Thyroid gland (tissue), 4 donors: ENCODE measurements around the gene GPLD1. TPM values are rescaled to one million over a fixed set of nuclear protein-coding genes. Genes with fewer than 3 reads are reported as not detected.
"Not testable (repeated sequence)": the region's sequence is repeated elsewhere in the genome, so short reads cannot be mapped to it uniquely, and the experiment has no call there.

Source experiments
- DNase-seq, 2 donors: peaks; one replicate each; pipeline ENCODE4 v3.0.0-alpha.2; 2019
- H3K27ac ChIP-seq, 3 donors: fragments of 200-600 bp; sonication (generic); 1 replicate in 2 of 3; 2 replicates in 1 of 3; pipeline ENCODE4 v1.5.1; 2016 to 2019; ENCODE audit warnings: mild to moderate bottlenecking in 1 of 3, moderate library complexity in 1 of 3
- H3K27me3 ChIP-seq: fragments of 200-600 bp; sonication (generic); one replicate; pipeline ENCODE4 v1.5.1; 2019
- H3K36me3 ChIP-seq, 2 donors: fragments of 200-600 bp; sonication (generic); one replicate each; pipeline ENCODE4 v1.5.1; 2016 to 2019
- H3K4me1 ChIP-seq, 2 donors: fragments of 200-600 bp; sonication (generic); one replicate each; pipeline ENCODE4 v1.5.1; 2017 to 2019
- H3K4me3 ChIP-seq, 3 donors: fragments of 200-600 bp; sonication (generic); replicated peaks in 1 of 3; 1 replicate in 2 of 3; 2 replicates in 1 of 3; pipeline ENCODE4 v1.5.1; 2016; ENCODE audit warnings: mild to moderate bottlenecking in 1 of 3
- H3K9me3 ChIP-seq: fragments of 200-600 bp; sonication (generic); one replicate; pipeline ENCODE4 v1.5.1; 2017
- CTCF ChIP-seq, 6 experiments: fragments of 200-600 bp in 3 of 6; fragments of 450-650 bp in 3 of 6; sonication (generic) in 3 of 6; IDR thresholded peaks; one replicate each; pipeline ENCODE4 v1.5.1; 2016 to 2019; ENCODE audit warnings: antibody characterized with exemption in 6 of 6, mild to moderate bottlenecking in 2 of 6, inconsistent platforms in 1 of 6, moderate library complexity in 1 of 6
- POLR2A ChIP-seq, 2 donors: fragments of 450-650 bp; IDR thresholded peaks; one replicate each; pipeline ENCODE4 v1.6.1; 2017; ENCODE audit warnings: antibody characterized with exemption in 2 of 2, mild to moderate bottlenecking in 2 of 2, moderate library complexity in 1 of 2
- WGBS, 2 donors: methylation state at CpG; one replicate each; pipeline ENCODE4 v1.1.5; 2017; 5-methylcytosine and 5-hydroxymethylcytosine counted together
- intact Hi-C: fragments of 100-400 bp; cut with DNase I; formaldehyde crosslinking; loops from one replicate; pipeline ENCODE4 v1.15.1; 2023
- total RNA-seq, 4 donors: library from RNA; depleted of rRNA; stranded (reverse); fragments of >200 nt; gene quantifications; one replicate each; pipeline ENCODE4 v1.2.3, GENCODE V29; 2016

The GPLD1 gene
- total RNA-seq, 4 donors from 2014 or later: 5.1 to 15.2 (median 8.5) TPM

GRCh38 chr6:24520929-24521546 is 31.7 kb upstream of the GPLD1 start:
- Histone ChIP-seq H3K4me3 (no peak overlapping the region), H3K36me3 (no peaks in the 10 kb centered on the region), H3K4me1 (peaks cover 0 to 6% of the 10 kb centered on the region in 2 donors), H3K27me3 (no peaks in the 10 kb centered on the region), H3K9me3 (no peaks in the 10 kb centered on the region), H3K27ac (no peak overlapping the region)
- TF ChIP-seq POLR2A (IDR thresholded peaks at IDR 0.05): no peak
- TF ChIP-seq CTCF (IDR thresholded peaks at IDR 0.05): peak in 4 of 6 experiments; percentile 10 to 47 (median 14)
- DNase-seq: peak; percentile 30 to 43
- WGBS, 2 donors: 56 to 61% methylated on average over 6 of the region's 6 CpGs
- intact Hi-C loops: no loop called here

- no peak overlapping the region for H3K4me3 ChIP-seq
- intact Hi-C loops: no loop called here
- no peaks in the 10 kb centered on the region for H3K9me3 ChIP-seq
- H3K4me1 ChIP-seq: peaks cover 0 to 6% of the 10 kb centered on the region in 2 donors
- no peaks in the 10 kb centered on the region for H3K36me3 ChIP-seq
- TF ChIP-seq POLR2A (IDR thresholded peaks at IDR 0.05): no peak
- no peak for TF ChIP-seq CTCF (IDR thresholded peaks at IDR 0.05)
- 89 to 92% methylated on average over 2 to 4 of the region's 4 CpGs for WGBS, 2 donors
- peak overlapping the region in 2 of 3 donors; percentile 24 to 41 for H3K27ac ChIP-seq
- DNase-seq: no peak
- H3K27me3 ChIP-seq: no peaks in the 10 kb centered on the region
Measured at GRCh38 chr6:24517659-24518543, 28.5 kb upstream of the GPLD1 start.

GRCh38 chr6:24513602-24514001 is 24.2 kb upstream of the GPLD1 start:
- Histone ChIP-seq H3K4me1 (no peaks in the 10 kb centered on the region), H3K36me3 (no peaks in the 10 kb centered on the region), H3K4me3 (no peak overlapping the region), H3K9me3 (no peaks in the 10 kb centered on the region), H3K27me3 (no peaks in the 10 kb centered on the region), H3K27ac (no peak overlapping the region)
- DNase-seq: no peak
- 96 to 98% methylated on average over 4 of the region's 4 CpGs for WGBS, 2 donors
- intact Hi-C loops: no loop called here
- TF ChIP-seq POLR2A (IDR thresholded peaks at IDR 0.05) (no peak), CTCF (IDR thresholded peaks at IDR 0.05) (no peak)

GRCh38 chr6:24511976-24512375 is 22.6 kb upstream of the GPLD1 start:
- 83 to 90% methylated on average over 5 to 6 of the region's 6 CpGs for WGBS, 2 donors
- H3K27me3 ChIP-seq, H3K4me1 ChIP-seq, H3K27ac ChIP-seq, intact Hi-C loops, H3K4me3 ChIP-seq, DNase-seq, H3K36me3 ChIP-seq, H3K9me3 ChIP-seq: not testable (repeated sequence)

- Histone ChIP-seq H3K27ac (no peak overlapping the region), H3K27me3 (no peaks in the 10 kb centered on the region), H3K4me1 (no peaks in the 10 kb centered on the region), H3K4me3 (no peak overlapping the region), H3K9me3 (no peaks in the 10 kb centered on the region), H3K36me3 (peaks cover 0 to 6% of the 10 kb centered on the region in 2 donors)
- TF ChIP-seq CTCF (IDR thresholded peaks at IDR 0.05) (no peak), POLR2A (IDR thresholded peaks at IDR 0.05) (no peak)
- DNase-seq: no peak
- intact Hi-C loops: no loop called here
- WGBS, 2 donors: 96 to 97% methylated on average over 3 of the region's 3 CpGs
Measured at GRCh38 chr6:24506814-24507520, 17.6 kb upstream of the GPLD1 start.
